Stimulated activated naive CD8-positive, alpha-beta T cell treated with anti-CD3 and anti-CD28 coated beads, Interleukin-15, Interleukin-2, amounts not matched to agents 100 U/mL and 50 U/mL, for 24 hours (primary cell): Measurements from ENCODE around the gene BORCS5.
A peak's percentile ranks its signal among the peaks of the same experiment; 100 is the strongest.
"Not testable (repeated sequence)": the region's sequence is repeated elsewhere in the genome, so short reads cannot be mapped to it uniquely, and the experiment has no call there.

Source experiments
- ATAC-seq: fragments of 150-1000 bp; cut with Tn5 transposase; one replicate; pipeline ENCODE4 v1.10.0; 2021
- DNase-seq: peaks from one replicate; pipeline ENCODE4 v3.0.0; 2021

Gene BORCS5

DNA sequence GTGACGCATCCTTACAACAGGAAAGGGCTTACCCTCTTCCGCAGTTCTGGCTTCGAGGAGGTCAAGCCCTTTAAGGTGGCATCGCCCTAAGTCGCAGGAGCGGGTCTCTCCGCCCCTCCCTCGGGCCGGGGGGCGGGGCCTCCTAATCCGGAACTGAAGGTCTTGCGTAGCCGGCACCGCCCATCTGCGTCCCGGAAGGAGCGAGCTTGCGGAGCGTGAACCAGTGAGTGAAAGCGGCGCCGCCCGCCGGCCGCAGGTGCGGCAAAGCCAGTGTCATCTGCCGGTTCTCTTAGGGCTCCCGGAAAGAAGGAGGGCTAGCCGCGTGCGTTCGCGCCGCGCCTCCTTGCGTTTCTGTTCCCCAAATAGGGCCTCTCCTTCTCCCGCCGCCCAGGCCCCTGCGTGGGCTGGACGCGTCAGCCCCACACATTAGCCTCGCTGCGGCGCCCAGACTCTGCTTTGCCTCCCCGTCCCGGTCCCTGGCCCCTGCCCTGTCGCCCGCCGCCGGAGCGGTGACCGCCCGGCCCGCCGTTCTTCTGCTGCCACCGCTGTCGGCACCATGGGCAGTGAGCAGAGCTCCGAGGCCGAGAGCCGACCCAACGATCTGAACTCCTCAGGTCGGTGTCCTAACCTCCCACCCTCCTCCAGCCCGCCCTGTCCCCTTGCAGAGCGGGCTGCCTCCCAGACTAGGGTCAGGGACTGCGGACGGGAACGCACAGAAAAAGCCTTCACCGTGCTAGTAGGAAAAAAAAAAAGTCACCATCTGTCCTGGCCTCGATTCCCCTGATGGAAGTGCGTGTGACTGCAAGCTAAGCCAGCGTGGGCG is at the start of gene BORCS5:
BORCS5 (plus strand) TSS at position 183 of the 823 bp plus-strand sequence; CDS start at position 557, 374 bp downstream.
- DNase-seq (peak; percentile 99), ATAC-seq (peak; percentile 94)

DNA sequence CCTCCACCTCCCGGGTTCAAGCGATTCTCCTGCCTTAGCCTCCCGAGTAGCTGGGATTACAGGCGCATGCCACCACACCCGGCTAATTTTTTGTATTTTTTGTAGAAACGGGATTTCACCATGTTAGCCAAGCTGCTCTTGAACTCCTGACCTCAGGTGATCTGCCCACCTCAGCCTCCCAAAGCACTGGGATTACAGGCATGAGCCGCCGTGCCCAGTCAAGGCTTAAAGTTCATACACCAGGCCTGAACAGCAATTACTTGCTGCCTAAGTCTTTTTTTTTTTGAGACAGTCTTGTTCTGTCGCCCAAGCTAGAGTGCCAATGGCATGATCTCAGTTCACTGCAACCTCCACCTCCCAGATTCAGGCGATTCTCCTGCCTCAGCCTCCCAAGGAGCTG is 46.2 kb upstream of the BORCS5 start:
- not testable (repeated sequence) for DNase-seq, ATAC-seq

DNA sequence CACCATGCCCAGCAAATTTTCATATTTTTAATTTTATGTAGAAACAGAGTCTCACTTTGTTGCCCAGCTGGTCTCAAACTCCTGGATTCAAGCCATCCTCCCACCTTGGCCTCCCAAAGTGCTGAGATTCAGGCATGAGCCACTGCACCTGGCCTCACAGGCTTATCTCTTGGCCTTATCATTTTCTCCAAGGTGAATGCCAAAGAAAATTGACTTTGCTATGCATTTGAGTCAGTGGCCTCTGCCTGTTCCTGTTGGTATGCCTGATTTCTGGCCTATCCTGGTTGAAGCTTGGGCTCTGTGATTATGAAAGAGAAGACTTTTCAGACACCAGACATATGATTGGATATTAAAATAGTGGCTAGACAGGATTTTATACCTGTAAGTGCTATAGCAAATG is 41.0 kb upstream of the BORCS5 start:
- no peak for DNase-seq
- no peak for ATAC-seq

DNA sequence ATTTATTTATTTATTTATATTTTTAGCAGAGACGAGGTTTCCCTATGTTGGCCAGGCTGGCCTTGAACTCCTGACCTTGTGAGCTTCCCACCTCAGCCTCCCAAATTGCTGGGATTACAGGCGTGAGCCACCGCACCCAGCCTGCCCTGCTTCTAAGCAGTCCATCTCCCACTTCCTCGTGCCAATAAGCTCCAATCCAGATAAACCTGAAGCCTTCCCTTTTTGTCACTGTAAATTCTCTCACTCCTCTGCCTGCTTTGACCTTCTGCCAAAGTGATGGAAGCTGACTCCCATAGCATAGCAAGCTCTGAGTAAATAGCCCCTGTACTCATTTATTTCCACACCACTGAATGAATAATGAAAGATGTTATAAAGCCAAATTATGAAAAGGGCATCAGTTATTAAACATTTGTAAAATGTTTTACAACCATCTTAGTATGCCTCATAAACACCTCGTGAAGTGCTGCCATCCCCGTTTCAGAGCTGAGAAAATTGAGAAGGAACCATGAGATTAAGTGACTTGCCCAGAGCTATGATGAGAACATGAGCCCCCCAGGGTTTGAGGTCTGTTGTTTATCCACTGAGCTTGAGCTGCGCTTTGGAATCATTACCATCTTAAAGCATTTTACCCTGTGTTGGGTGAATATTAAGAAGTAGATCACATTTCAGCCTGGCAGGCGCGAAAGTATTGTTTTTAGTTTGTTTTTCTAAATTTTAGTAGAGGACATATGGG is 37.3 kb upstream of the BORCS5 start:
- DNase-seq: no peak

DNA sequence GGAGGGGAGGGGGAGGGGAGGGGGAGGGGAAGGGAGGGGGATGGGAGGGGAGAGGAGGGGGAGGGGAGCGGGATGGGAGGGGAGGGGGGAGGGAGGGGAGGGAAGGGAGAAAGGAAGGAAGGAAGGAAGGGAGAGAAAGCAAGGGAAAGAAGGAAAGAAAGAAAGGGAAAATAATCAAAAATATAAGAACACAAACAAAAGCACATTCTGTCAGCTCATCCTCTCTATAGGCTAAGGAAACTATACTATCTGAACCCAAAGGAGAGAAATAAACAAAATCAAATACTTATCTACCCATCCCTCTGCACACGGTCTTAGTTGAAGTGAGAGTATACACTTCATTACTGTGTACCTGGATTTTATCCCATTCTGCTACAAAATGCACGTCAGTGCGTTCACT is 33.8 kb upstream of the BORCS5 start:
- ATAC-seq (no peak), DNase-seq (no peak)

More for the DNA sequence above, 37.3 kb upstream of the BORCS5 start:
- no peak for ATAC-seq

DNA sequence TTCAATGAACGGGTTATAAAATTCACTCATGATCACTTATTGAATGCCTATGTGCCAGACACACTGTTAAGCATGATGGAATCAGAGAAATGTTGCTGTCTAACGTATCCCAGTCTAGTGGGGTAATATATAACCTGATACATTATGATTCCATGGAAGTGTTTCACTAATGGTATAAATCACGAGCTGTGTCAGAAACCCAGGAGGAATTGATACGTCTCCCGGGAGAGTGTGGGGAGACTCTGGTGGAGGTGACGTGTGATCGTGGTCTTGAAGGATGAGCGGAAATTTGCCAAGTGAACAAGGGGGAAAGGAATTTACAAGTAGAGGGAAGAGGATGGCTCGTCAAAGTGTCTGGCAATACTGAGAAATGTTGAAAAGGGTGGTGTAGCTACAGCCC is 33.3 kb upstream of the BORCS5 start:
- ATAC-seq: no peak

DNA sequence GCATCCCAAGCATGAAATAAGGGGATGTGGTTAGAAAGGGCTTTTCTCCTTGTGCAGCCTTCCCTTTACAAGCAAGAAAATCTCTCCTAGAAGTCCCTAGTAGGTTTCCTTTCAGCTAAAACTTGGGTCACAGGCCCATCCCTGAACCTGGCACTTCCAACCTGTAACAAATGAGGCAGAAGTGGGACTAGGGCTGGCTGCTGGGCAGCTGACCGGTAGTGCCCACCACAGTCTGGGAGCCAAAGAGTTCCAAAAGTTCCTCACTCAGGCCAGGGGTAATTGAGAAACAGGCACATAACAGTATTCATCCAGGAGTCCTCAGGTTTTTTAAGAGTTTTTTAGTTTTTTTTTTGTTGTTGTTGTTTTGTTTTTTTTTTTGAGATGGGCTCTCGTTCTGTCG is 30.6 kb upstream of the BORCS5 start:
- DNase-seq (no peak), ATAC-seq (no peak)

More for the DNA sequence above, 33.3 kb upstream of the BORCS5 start:
- DNase-seq: no peak

DNA sequence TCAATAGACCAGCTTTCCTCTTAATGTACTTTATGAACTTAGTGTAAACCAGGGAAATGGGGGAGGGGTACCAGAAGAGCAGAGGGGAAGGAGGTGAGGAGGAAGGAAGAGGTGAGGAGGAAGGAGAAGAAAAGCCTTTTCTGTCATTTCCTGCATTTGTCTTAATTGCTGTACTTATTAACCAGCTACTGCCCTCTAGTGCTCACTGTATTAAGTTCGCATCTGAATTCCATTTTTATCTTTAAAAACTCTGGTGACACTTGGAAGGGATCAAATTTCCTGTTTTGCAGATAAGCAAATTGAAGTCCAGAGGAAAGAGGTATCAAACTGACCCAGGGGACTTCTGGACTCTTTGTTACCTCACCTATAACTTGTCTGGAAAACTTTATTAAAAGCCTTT is 29.1 kb upstream of the BORCS5 start:
- peak; percentile 28 for ATAC-seq
- no peak for DNase-seq

DNA sequence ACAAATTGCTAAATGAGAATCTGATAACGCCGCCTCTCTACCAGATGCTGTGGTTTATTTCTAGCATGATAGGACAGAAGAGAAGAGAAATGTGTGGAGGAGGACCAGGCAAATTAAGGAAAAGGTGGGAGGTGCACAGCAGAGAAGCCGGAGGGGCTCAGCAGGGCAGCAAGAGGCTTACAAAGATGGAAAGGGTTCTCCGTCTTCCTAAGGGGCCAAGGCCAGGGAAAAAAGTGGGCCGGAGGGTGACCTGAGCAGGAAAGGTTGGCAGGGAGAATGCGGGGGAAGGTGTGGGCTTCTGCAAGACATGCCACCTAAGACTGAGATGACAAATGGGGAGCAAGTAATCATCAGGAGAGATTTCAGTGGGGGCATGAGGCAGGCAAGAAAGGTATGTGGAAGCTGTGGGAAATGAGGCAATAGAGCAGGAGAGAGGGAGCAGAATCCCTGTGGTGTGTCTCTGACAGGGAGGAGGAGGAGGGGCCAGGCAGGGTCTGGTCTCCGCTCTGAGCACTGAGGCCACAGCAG is 25.6 kb upstream of the BORCS5 start:
- ATAC-seq (no peak), DNase-seq (no peak)

DNA sequence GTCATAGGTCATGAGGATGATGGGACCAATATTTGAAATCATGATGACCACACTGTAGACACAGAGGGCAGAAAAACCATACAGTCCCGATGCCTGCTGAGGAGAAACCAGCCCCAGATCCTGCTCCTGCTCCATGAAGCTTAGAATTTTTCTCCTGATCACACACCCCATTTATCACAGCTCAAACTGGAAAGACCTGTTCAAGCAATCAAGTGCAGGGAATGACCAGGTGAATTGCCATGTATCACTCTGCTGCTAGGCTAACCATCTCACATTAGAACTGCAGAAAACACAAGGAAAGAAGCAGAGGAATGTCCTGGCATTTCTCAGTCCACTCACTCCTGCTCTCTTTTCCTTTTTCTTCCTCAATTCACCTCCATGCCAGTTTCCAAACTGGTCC is 25.0 kb upstream of the BORCS5 start:
- DNase-seq: no peak
- ATAC-seq: no peak

DNA sequence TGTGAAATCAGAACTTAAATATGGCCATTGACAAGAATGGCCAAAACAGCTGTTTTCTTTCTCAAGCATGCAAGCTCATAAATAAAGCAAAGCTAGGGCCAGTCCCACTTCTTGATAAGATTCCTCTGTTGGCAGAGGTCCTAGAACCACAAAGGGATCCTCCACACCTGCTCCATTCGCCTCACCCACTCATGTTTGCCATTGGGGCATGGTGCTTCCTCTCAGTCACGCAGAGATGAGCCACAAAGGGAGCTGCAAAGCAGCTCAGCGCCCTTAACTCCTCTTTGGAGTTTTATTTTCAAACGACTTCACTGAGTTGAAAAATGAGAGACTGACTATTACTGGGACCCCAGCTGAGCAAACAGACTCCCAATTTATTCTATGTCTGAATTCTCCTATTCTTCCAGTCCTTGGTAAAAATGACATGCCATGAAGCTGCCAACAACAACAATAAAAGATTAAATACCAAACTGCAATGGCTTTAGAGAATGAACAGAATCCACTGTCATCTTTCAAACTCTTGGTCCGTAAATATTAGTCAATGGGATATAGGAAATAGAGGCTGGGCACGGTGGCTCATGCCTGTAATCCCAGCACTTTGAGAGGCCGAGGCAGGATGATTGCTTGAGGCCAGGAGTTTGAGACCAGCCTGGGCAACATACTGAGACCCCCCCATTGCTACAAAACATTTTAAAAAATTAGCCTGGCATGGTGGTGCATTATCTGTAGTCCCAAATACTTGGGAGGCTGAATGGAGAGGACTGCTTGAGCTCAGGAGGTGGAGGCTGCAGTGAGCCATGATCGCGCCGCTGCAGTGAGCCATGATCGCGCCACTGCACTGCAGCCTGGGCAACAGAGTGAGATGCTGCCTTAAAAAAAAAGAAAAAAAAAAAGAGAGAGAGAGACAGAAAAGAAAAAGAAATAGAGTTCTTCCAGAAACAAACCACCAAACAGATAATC is 23.2 kb upstream of the BORCS5 start:
- ATAC-seq (no peak), DNase-seq (no peak)

DNA sequence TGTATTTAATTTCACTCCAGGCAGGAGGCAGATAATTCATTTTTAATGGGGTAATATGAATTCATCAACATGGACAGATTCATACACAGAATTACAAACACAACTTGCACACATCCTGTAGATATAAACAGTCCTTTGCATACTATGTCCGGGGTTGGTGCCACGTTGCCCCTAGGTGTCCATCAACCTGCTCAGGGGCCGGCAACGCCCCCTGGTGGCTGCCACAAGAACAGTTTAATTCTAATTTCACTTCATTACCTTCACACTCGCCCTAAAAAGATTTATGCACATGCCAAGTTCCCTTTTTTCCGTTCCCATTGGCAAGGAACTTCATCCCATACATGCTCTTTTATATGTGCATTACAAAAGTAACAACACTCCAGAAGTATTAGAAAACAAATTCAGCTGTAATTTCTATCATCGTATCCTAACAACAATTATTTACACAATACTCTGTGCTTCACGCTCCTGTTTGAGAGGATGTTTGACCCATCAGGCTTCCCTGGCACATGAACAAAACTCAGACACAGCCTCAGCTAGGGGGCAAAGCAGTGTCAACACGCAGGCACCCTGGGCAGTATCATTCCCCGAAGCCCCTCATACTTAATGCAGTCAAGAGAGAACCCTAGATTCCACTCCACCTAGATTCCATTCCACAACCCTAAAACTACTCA is 22.4 kb upstream of the BORCS5 start:
- DNase-seq (peak; percentile 74), ATAC-seq (peak; percentile 66)

DNA sequence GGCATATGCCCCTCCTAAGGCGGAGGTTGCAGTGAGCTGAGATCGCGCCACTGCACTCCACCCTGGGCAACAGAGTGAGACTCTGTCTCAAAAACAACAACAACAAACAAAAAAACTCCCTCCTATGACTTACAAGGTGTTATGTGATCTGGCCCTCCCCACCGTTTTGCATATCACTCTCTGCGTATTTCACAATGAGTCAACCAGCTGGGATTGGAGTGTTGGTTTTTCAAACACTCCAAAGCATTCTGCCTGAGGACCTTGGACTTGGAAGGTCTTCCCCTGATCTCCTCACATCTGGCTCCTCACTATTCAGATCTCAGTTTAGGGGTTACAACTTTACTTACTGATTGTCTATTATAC is 20.8 kb upstream of the BORCS5 start:
- DNase-seq (no peak), ATAC-seq (no peak)

DNA sequence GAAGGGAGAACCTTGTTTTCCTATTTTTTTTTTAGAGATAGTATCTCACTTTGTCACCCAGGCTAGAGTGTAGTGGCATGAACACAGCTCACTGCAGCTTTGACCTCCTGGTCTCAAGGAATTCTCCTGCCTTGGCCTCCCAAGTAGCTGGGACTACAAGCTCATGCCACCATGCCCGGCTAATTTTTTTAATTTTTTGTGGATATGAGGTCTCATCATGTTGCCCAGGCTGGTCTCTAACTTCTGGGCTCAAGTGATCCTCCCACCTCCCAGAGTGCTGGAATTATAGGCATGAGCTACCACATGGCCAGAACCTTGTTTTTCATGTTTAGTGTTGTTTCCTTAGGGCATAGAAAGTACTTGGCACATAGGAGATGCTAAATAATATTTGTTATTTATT is 20.4 kb upstream of the BORCS5 start:
- no peak for ATAC-seq

DNA sequence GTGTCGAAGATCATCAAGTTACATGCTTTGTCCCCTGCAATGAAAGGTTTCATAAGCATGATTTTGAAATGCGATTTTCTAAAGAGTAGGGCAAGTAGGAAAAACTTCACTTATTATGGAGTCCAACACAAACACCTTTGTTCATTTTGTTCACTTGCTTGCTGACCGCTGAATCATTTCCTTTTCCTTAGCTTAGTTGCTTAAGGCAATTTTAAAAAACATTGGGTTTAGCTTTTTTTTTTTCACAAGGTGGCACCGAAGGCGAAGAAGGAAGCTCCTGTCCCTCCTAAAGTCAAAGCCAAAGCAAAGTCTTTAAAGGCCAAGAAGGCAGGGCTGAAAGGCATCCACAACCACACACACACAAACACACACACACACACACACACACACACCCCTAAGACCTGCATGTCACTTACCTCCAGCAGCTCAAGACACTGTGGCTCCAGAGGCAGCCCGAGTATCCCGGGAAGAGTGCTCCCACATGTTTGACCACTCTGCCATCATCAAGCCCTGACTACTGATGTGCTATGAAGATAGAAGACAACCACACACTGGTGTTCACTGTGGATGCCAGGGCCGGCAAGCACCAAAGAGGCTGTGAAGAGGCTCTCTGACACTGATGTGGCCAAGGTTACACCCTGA is 18.2 kb upstream of the BORCS5 start:
- ATAC-seq (no peak), DNase-seq (no peak)

More for the DNA sequence above, 20.4 kb upstream of the BORCS5 start:
- no peak for DNase-seq

DNA sequence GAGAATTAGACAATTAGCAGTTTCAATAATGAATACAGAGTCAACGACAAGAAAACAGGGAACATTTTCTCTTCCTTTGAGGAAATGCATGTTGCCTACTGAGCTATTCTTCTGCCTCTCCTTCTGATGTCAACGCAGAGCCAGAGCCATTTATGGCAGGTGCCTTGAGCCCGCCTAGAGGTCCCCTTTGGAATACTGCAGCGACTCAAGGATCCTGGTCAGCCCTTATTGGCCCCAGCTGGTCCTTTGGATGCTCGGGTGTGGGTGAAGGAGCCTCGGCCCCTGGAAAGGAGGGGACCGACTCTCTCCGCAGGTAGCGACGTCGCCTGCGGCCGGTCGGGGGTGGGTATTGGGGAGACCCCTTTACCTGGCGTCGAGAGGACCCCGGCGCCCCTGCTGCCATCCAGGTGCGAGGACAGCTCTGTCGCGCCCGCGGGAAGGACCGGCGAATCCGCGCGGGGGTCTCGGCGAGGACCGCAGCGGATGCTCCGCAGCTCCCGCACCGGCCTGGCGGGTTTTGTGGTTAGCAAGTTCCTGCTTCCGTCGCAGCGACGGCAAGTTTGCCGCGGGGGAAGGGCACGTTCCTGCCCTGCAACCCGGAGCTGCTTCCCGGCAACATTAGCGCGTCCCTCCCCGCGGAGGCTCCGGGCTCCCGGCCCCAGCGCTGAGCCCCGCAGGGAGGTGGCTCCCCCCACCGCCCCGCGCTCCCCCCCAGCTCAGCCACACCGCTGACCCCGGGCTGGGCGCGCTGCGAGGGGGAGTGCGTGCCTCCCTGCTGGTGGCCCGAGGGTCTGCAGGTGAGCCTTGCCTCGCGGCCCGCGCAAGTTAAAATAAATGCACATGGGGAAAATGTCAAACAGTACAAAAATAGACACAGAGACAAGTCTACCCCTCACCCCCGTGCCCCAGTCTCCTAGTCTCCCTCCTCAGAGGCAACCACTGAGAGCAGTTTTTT is 6.9 kb upstream of the BORCS5 start, which contains the start of gene MANSC1:
MANSC1 (minus strand) TSS at position 532 of the 955 bp plus-strand sequence. CDS start 6,928 bp downstream, outside the sequence.
- peak; percentile 72 for ATAC-seq
- DNase-seq: peak; percentile 56

DNA sequence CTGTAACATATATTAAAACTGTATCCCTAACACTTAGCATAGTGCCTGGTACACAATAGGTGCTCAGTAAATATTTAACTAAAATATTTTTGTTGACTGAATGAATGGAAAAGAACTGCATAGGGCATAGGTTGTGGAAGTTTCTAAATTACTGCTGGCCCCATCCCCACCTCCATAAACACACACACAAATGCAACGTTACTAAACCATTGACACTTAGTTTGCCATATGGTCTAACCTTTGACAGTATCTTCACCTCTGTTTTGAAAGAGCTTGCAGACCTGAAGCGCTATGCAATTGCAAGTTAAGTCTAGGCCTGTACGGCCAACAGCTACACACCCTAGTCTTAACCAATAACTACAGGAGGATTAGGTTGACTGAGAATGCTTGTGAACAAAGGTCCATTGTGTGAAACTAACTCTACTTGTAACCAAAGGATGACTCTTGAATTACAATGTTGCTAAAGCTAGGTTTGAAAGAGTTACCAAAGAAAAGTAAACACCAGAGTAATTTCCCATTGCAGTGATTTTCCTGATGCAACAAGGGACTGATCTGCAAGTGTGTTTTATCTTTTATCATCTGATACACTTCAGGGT is 5.9 kb upstream of the BORCS5 start:
- ATAC-seq: no peak
- DNase-seq: no peak

DNA sequence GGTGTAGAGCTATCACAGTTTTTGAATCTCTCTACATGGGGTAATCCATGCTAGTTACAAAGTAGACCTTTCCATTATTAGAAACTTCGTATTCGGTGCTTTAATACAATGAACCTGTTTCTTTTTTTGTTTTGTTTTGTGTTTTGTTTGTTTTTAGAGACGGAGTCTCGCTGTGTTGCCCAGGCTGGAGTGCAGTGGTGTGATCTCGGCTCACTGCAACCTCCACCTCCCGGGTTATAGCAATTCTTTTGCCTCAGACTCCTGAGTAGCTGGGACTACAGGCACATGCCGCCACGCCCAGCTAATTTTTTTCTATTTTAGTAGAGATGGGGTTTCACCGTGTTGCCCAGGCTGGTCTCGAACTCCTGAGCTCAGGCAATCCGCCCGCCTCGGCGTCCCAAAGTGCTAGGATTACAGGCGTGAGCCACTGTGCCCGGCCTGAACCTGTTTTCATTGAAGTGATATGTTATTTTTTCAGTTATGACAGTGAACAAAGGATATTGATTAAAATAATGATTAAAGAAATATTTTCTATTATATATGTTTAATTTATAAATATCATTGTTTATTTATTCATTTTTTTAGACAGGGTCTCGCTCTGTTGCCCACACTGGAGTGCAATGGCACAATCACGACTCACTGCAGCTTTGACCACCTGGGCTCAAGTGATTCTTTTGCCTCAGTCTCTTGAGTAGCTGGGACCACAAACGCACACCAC is 5.3 kb upstream of the BORCS5 start:
- ATAC-seq, DNase-seq: not testable (repeated sequence)

DNA sequence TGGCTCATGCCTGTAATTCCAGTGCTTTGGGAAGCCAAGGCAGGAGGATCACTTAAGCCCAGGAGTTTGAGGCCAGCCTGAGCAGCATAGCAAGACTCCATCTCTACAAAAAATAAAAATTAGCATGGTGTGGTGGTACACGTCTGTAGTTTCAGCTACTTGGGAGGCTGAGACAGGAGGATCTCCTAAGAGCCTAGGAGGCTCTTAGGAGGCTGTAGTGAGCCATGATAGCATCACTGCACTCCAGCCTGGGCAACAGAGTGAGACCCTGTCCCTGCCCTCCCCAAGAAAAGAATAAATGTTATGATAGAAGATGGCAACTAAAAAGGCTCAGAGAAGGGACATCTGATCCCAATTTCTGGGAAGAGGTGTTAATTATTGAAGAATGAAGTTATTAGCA is 3.6 kb upstream of the BORCS5 start:
- DNase-seq (no peak), ATAC-seq (no peak)
